ENCODE data around the gene TPM2. TPM values are rescaled to one million over a fixed set of nuclear protein-coding genes. Genes with fewer than 3 reads are reported as not detected.

The TPM2 gene
- total RNA-seq, 2 experiments from 2014 or later: 4.9 to 6.6 TPM

DNA sequence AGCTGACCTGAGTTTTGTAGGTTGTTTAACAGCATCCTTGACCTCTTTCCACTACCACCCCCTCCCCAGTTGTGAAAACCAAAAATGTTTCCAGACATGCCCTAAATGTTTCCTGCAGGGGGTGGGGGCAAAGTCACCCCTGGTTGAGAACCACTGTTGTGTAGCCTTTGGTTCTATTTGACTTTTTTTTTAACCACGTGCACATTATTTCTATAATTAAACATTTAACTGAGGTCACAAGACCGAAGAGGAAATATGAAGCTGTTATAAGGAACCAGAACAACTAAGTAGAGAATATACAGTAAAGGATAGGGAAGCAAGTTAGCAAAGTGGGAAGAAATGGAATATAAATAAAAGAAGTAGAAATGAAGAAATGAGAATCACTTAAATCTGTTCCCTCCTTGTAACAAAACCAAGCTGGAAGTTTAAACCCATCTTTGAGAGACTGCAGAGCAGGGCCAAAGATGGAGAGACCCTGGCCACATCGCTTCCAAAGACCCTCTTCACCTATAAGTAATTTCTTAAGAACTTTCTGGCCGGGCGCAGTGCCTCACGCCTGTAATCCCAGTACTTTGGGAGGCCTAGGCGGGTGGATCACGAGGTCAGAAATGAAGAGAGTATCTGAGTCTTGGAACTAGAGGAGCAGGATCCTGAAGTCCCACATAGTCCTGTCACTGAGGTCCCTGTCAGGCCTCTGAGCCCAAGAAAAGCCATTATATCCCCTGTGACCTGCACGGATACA, 53.4 kb downstream of the TPM2 start:
- peaks cover 46% of the 10 kb centered on the region for H3K4me1 Mint-ChIP-seq (ENCODE audit: low read depth)
- H3K27ac Mint-ChIP-seq: no peak overlapping the region
- CTCF ChIA-PET: interaction anchor here (0.6 to 1.8 kb wide), 4 partner anchors 11 to 25 kb away, joined by 3 to 9 read pairs (median 6); no protein-coding TSS in a partner anchor
- H3K4me3 Mint-ChIP-seq: no peak overlapping the region
- H3K36me3 Mint-ChIP-seq (ENCODE audit: low read depth): peaks cover 6% of the 10 kb centered on the region
- no peak for DNase-seq
- no peaks in the 10 kb centered on the region for H3K27me3 Mint-ChIP-seq (ENCODE audit: low read depth)
- H3K9me3 Mint-ChIP-seq: peaks cover 3% of the 10 kb centered on the region
- intact Hi-C loops (cut with micrococcal nuclease): no loop called here

- DNase-seq: no peak
- peaks cover 46% of the 10 kb centered on the region for H3K4me1 Mint-ChIP-seq (ENCODE audit: low read depth)
- peaks cover 3% of the 10 kb centered on the region for H3K9me3 Mint-ChIP-seq
- CTCF ChIA-PET: interaction anchor here (1.1 to 1.8 kb wide), 3 partner anchors 12 to 25 kb away, joined by 4 to 9 read pairs (median 8); no protein-coding TSS in a partner anchor
- H3K36me3 Mint-ChIP-seq (ENCODE audit: low read depth): peaks cover 3% of the 10 kb centered on the region
- H3K4me3 Mint-ChIP-seq: no peak overlapping the region
- H3K27ac Mint-ChIP-seq: no peak overlapping the region
- no peaks in the 10 kb centered on the region for H3K27me3 Mint-ChIP-seq (ENCODE audit: low read depth)
- intact Hi-C loops (cut with micrococcal nuclease): no loop called here
Observed at GRCh38 chr9:35635730-35636129, 54.0 kb downstream of the TPM2 start.

Small RNAs within 50 kb of the gene (microRNA-seq; reads per million reads assigned to microRNA genes)
- gene MIR6852 (ENCODE audit: borderline microRNAs expressed, borderline replicate concordance) (not detected), gene MIR6853 (ENCODE audit: borderline microRNAs expressed, borderline replicate concordance) (not detected)

Other genes starting within 250 kb of the TPM2 start
- 1 to 10 TPM; 4.0 to 5.1 TPM for gene RUSC2, start 199.8 kb downstream of the TPM2 start, total RNA-seq
- 10 to 100 TPM; 18.3 to 19.0 TPM for gene TESK1, start 84.7 kb downstream of the TPM2 start, total RNA-seq
- gene CD72, start 71.5 kb downstream of the TPM2 start, total RNA-seq: 1 to 10 TPM; 2.9 to 4.5 TPM
- gene SIT1, start 39.0 kb downstream of the TPM2 start, total RNA-seq: 10 to 100 TPM; 44.0 to 45.4 TPM
- over 10,000 TPM in 1 of 2 experiments, 1,000 to 10,000 TPM in 1; 7,381 to 12,571 TPM for gene RMRP, start 31.9 kb downstream of the TPM2 start, total RNA-seq
- gene CCDC107, start 31.6 kb downstream of the TPM2 start, total RNA-seq: 1 to 10 TPM; 5.6 to 6.4 TPM
- gene ARHGEF39, start 24.7 kb downstream of the TPM2 start, total RNA-seq: 10 to 100 TPM; 28.9 to 30.4 TPM
- gene CA9, start 16.0 kb downstream of the TPM2 start, total RNA-seq: under 1 TPM; 0.38 to 0.52 TPM
- gene TLN1, start 42.3 kb upstream of the TPM2 start, total RNA-seq: 100 to 1,000 TPM; 190 TPM
- gene CREB3, start 42.7 kb upstream of the TPM2 start, total RNA-seq: 10 to 100 TPM; 13.7 to 13.8 TPM
- 10 to 100 TPM; 20.3 to 22.7 TPM for gene GBA2, start 59.3 kb upstream of the TPM2 start, total RNA-seq
- gene RGP1, start 59.4 kb upstream of the TPM2 start, total RNA-seq: 10 to 100 TPM; 12.0 to 13.3 TPM
- gene MSMP, start 64.4 kb upstream of the TPM2 start, total RNA-seq: under 1 TPM in 1 of 2 experiments, not detected in 1; 0.45 TPM
- gene NPR2, start 101.7 kb upstream of the TPM2 start, total RNA-seq: 1 to 10 TPM; 3.6 to 5.5 TPM
- 1 to 10 TPM in 1 of 2 experiments, under 1 TPM in 1; 0.95 to 1.1 TPM for gene SPAG8, start 122.3 kb upstream of the TPM2 start, total RNA-seq
- gene HINT2, start 125.1 kb upstream of the TPM2 start, total RNA-seq: 10 to 100 TPM; 61.0 to 68.3 TPM
- not detected for gene FAM221B, start 138.8 kb upstream of the TPM2 start, total RNA-seq
- 1 to 10 TPM; 6.2 to 6.6 TPM for gene TMEM8B, start 139.3 kb upstream of the TPM2 start, total RNA-seq
- not detected for gene OR13J1, start 180.5 kb upstream of the TPM2 start, total RNA-seq
- not detected for gene HRCT1, start 216.3 kb upstream of the TPM2 start, total RNA-seq
- gene SPAAR, start 219.6 kb upstream of the TPM2 start, total RNA-seq: not detected

Measured in activated naive CD4-positive, alpha-beta T cell treated with anti-CD3 and anti-CD28 coated beads for 36 hours (primary cell).